Measurements from ENCODE around the gene GRHPR.

Gene GRHPR

GRCh38 chr9:37451628-37452027, 29.1 kb downstream of the GRHPR start (continued):
- TF ChIP-seq HIC1 (tag by site-specific recombination; IDR thresholded peaks at IDR 0.05) (no peak), ZNF292 (tag by site-specific recombination; IDR thresholded peaks at IDR 0.05; ENCODE audit: borderline replicate concordance, low read depth) (no peak), ZBTB21 (tag by site-specific recombination; IDR thresholded peaks at IDR 0.05) (no peak), ZNF366 (tag by site-specific recombination; conservative IDR thresholded peaks at IDR 0.05) (no peak)

- ChIA-PET POLR2A (interaction anchor here (1.8 kb wide), 1 partner anchor 13 kb away, joined by 7 read pairs; no protein-coding TSS in a partner anchor), CTCF (interaction anchor here (0.6 to 0.9 kb wide), 2 partner anchors 10 to 38 kb away, joined by 3 read pairs; no protein-coding TSS in a partner anchor)
- Histone ChIP-seq H3K9me3 (ENCODE audit: control insufficient read depth, insufficient read depth, low read depth, low read length) (no peaks in the 10 kb centered on the region), H3K36me3 (ENCODE audit: control insufficient read depth in 2 of 2, insufficient read depth in 1 of 2, low read length in 2 of 2) (peaks cover 0 to 9% of the 10 kb centered on the region in 2 experiments; a peak in 2 of 3 replicates), H3K4me3 (ENCODE audit: low read depth, low read length) (no peak overlapping the region), H3K4me1 (ENCODE audit: control insufficient read depth, insufficient read depth, low read length) (peaks cover 9% of the 10 kb centered on the region; the same call in 1 of the 2 replicates), H3K27ac (ENCODE audit: extremely low read depth, low read depth, low read length) (no peak overlapping the region)
- TF ChIP-seq ZNF311 (tag by site-specific recombination; IDR thresholded peaks at IDR 0.05; ENCODE audit: borderline replicate concordance) (no peak), ZNF530 (tag by site-specific recombination; IDR thresholded peaks at IDR 0.05; ENCODE audit: low read depth) (no peak), SCRT2 (tag by site-specific recombination; IDR thresholded peaks at IDR 0.05) (no peak), TSHZ1 (tag by site-specific recombination; IDR thresholded peaks at IDR 0.05; ENCODE audit: borderline replicate concordance) (no peak), ZBTB8A (tag by site-specific recombination; IDR thresholded peaks at IDR 0.05) (no peak), ZNF48 (tag by site-specific recombination; IDR thresholded peaks at IDR 0.05) (no peak), ZSCAN5A (tag by site-specific recombination; IDR thresholded peaks at IDR 0.05) (no peak), OSR2 (tag by site-specific recombination; IDR thresholded peaks at IDR 0.05) (no peak)
These were observed 30.1 kb downstream of the GRHPR start for GRCh38 chr9:37452611-37453010.

- H3K36me3 ChIP-seq (ENCODE audit: control insufficient read depth in 2 of 2, insufficient read depth in 1 of 2, low read length in 2 of 2) = peaks cover 0 to 9% of the 10 kb centered on the region in 2 experiments; a peak in 2 of 3 replicates
- no peak overlapping the region for H3K4me3 ChIP-seq (ENCODE audit: low read depth, low read length)
- ChIA-PET CTCF (no interaction called here), POLR2A (no interaction called here)
- H3K9me3 ChIP-seq (ENCODE audit: control insufficient read depth, insufficient read depth, low read depth, low read length) = no peaks in the 10 kb centered on the region
- H3K4me1 ChIP-seq (ENCODE audit: control insufficient read depth, insufficient read depth, low read length) = peaks cover 9% of the 10 kb centered on the region; the same call in 1 of the 2 replicates
- H3K27ac ChIP-seq (ENCODE audit: extremely low read depth, low read depth, low read length) = no peak overlapping the region
- peak; percentile 64 for TF ChIP-seq ZNF600 (tag by site-specific recombination; IDR thresholded peaks at IDR 0.05)
- no peak for TF ChIP-seq ZSCAN23 (tag by site-specific recombination; IDR thresholded peaks at IDR 0.05)
These were observed 31.3 kb downstream of the GRHPR start for GRCh38 chr9:37453827-37454226.
